Ishikawa (cell line): Measurements from ENCODE around the gene POLR2M.

ENCODE experiments used
- EP300 ChIP-seq: IDR thresholded peaks from 2 replicates; pipeline ENCODE4 v1.6.1; 2012; ENCODE audit warnings: borderline replicate concordance
- FOXM1 ChIP-seq: IDR thresholded peaks from 2 replicates; pipeline ENCODE4 v1.6.1; 2012; ENCODE audit warnings: low read depth, borderline replicate concordance
- TAF1 ChIP-seq: IDR thresholded peaks from 2 replicates; pipeline ENCODE4 v1.6.1; 2012; ENCODE audit warnings: low read depth, mild to moderate bottlenecking
- YY1 ChIP-seq: IDR thresholded peaks from 2 replicates; pipeline ENCODE4 v1.6.1; 2012; ENCODE audit warnings: low read depth
- ZBTB7A ChIP-seq: IDR thresholded peaks from 2 replicates; pipeline ENCODE4 v1.6.1; 2012; ENCODE audit warnings: low read depth

- TF ChIP-seq YY1 (no peak), TAF1 (no peak), EP300 (no peak), FOXM1 (no peak), ZBTB7A (no peak)
These were observed 13.8 kb upstream of the POLR2M start for GRCh38 chr15:57692709-57693108.
